Measurements from ENCODE around the gene MYL4. TPM values are rescaled to one million over a fixed set of nuclear protein-coding genes. Genes with fewer than 3 reads are reported as not detected.

MYL4 gene
- total and polyA plus RNA-seq, 2 donors (not counting 3 experiments of a cell fraction or from before 2014, with no cell fraction given), result 2.0 to 2.1 TPM

GRCh38 chr17:47188271-47188875 lies 20.8 kb upstream of the MYL4 start:
- Histone ChIP-seq H4K20me1 (replicated peaks; ENCODE audit: control insufficient read depth, extremely low read depth, insufficient read depth, low read length) (peaks cover 4% of the 10 kb centered on the region), H3K79me2 (ENCODE audit: control insufficient read depth, insufficient read depth, low read length) (peaks cover 56% of the 10 kb centered on the region), H3K9me1 (replicated peaks; ENCODE audit: control insufficient read depth, extremely low read depth, insufficient read depth, low read length) (no peaks in the 10 kb centered on the region), H2AFZ (ENCODE audit: low read depth, low read length) (peak overlapping the region; percentile 3), H3K4me3 (replicated peaks in 1 of 3; ENCODE audit: insufficient read depth in 1 of 3, low read depth in 1 of 3, low read length in 3 of 3) (peak overlapping the region; percentile 57 to 97 (median 82)), H3K4me2 (ENCODE audit: insufficient read depth, low read length) (peak overlapping the region; percentile 99), H3K27me3 (ENCODE audit: control insufficient read depth in 2 of 2, insufficient read depth in 2 of 2, low read length in 2 of 2) (no peaks in the 10 kb centered on the region), H3K9me3 (replicated peaks; ENCODE audit: control insufficient read depth, insufficient read depth, low read length) (no peaks in the 10 kb centered on the region), H3K4me1 (ENCODE audit: control insufficient read depth, extremely low read depth, insufficient read depth, low read length) (peaks cover 29% of the 10 kb centered on the region), H3K27ac (ENCODE audit: insufficient read depth, low read depth, low read length) (peak overlapping the region; percentile 79), H3K9ac (replicated peaks; ENCODE audit: extremely low read depth, insufficient read depth, low read length) (peak overlapping the region; percentile 93), H3K36me3 (ENCODE audit: control insufficient read depth in 2 of 2, extremely low read depth in 1 of 2, insufficient read depth in 2 of 2, low read length in 2 of 2) (no peaks in the 10 kb centered on the region)
- intact Hi-C loops (cut with micrococcal nuclease) (loop anchor here (2.0 kb wide), 3 partner anchors 64 to 134 kb away; partner anchors contain the start of genes EFCAB13 and ITGB3), dilution Hi-C loops (cut with MboI; ENCODE audit: extremely low pct_ligation_motif_present, low sequenced_read_pairs) (no loop called here)
- no peak for FAIRE-seq
- TSS peak; percentile 59 for BruUV-seq (replicated peaks)
- POLR2A ChIA-PET, result no interaction called here
- TF ChIP-seq MYC (IDR thresholded peaks at IDR 0.05; ENCODE audit: low read depth, low read length) (no peak), EZH2 (IDR thresholded peaks at IDR 0.05; ENCODE audit: borderline replicate concordance, low read depth, low read length, severe bottlenecking) (no peak), GATA2 (IDR thresholded peaks at IDR 0.05; ENCODE audit: insufficient read depth, insufficient read length, low read depth, low read length) (no peak), MAX (IDR thresholded peaks at IDR 0.05; ENCODE audit: insufficient read depth, insufficient read length) (no peak), JUN (IDR thresholded peaks at IDR 0.05; ENCODE audit: borderline replicate concordance, insufficient read depth, insufficient read length, low read depth) (no peak), CTCF (IDR thresholded peaks at IDR 0.05; ENCODE audit: extremely low read depth in 1 of 2, insufficient read depth in 1 of 2, low read depth in 1 of 2, low read length in 2 of 2) (no peak), FOS (IDR thresholded peaks at IDR 0.05; ENCODE audit: borderline replicate concordance, insufficient read depth, low read length) (no peak), POLR2A (IDR thresholded peaks at IDR 0.05; ENCODE audit: low read depth, low read length) (no peak), POLR2AphosphoS5 (IDR thresholded peaks at IDR 0.05; ENCODE audit: insufficient read depth, low read depth, low read length) (no peak)
- peak; percentile 71 for DNase-seq (ENCODE audit: low read depth, low spot score)
- CTCF ChIA-PET, result interaction anchor here (1.4 kb wide), 1 partner anchor 11 kb away, joined by 4 read pairs; no protein-coding TSS in a partner anchor

Measured in endothelial cell of umbilical vein (primary cell).